Activated CD8-positive, alpha-beta memory T cell treated with anti-CD3 and anti-CD28 coated beads for 36 hours (primary cell): ENCODE results near the gene GDPGP1. TPM values are rescaled to one million over a fixed set of nuclear protein-coding genes. Genes with fewer than 3 reads are reported as not detected.

Experiments used
- total RNA-seq, 2 experiments: library from RNA; stranded (reverse); gene quantifications; one replicate each; pipeline ENCODE4 v1.2.3, GENCODE V29; 2021

Gene GDPGP1
- total RNA-seq, 2 experiments from 2014 or later, result 11.1 to 11.4 TPM

Other genes with a start within 250 kb of the GDPGP1 start
- 10 to 100 TPM; 11.0 to 14.0 TPM for gene ZNF710, start 232.9 kb upstream of the GDPGP1 start, total RNA-seq
- gene IDH2, start 131.7 kb upstream of the GDPGP1 start, total RNA-seq, result 10 to 100 TPM; 91.2 to 93.0 TPM
- 1 to 10 TPM; 5.8 to 7.5 TPM for gene SEMA4B, start 32.9 kb upstream of the GDPGP1 start, total RNA-seq
- 100 to 1,000 TPM; 171 TPM for gene CIB1, start 268 bp upstream of the GDPGP1 start, total RNA-seq
- under 1 TPM; 0.44 to 0.55 TPM for gene TTLL13, start 15.3 kb downstream of the GDPGP1 start, total RNA-seq
- 10 to 100 TPM; 32.1 to 32.9 TPM for gene NGRN, start 31.5 kb downstream of the GDPGP1 start, total RNA-seq
- gene ZNF774, start 118.1 kb downstream of the GDPGP1 start, total RNA-seq, result 1 to 10 TPM; 1.0 to 1.1 TPM
- 100 to 1,000 TPM; 160 to 162 TPM for gene IQGAP1, start 154.0 kb downstream of the GDPGP1 start, total RNA-seq